Karpas-422 (cell line): ENCODE data around the gene CDK15. TPM values are rescaled to one million over a fixed set of nuclear protein-coding genes. Genes with fewer than 3 reads are reported as not detected.
"Not testable (repeated sequence)": the region's sequence is repeated elsewhere in the genome, so short reads cannot be mapped to it uniquely, and the experiment has no call there.

Experiments used
- DNase-seq: peaks from one replicate; pipeline ENCODE4 v3.0.0-alpha.2; 2015
- H2AFZ ChIP-seq: fragments of 200-600 bp; sonication (generic); 2 replicates; pipeline ENCODE4 v1.6.1; 2014; ENCODE audit warnings: antibody characterized with exemption, low read length, mixed read lengths
- H3K27ac ChIP-seq: fragments of 200-600 bp; sonication (generic); 2 replicates; pipeline ENCODE4 v1.5.1; 2014; ENCODE audit warnings: mild to moderate bottlenecking, low read length, moderate library complexity
- H3K27me3 ChIP-seq: fragments of 200-600 bp; sonication (generic); 2 replicates; pipeline ENCODE4 v1.6.1; 2014; ENCODE audit warnings: low read length, mixed read lengths
- H3K36me3 ChIP-seq: fragments of 200-600 bp; sonication (generic); 2 replicates; pipeline ENCODE4 v1.6.1; 2014; ENCODE audit warnings: low read length, mixed read lengths; ENCODE audit not compliant: insufficient read depth
- H3K4me1 ChIP-seq: fragments of 200-600 bp; sonication (generic); 2 replicates; pipeline ENCODE4 v1.6.1; 2014; ENCODE audit warnings: mild to moderate bottlenecking, low read length, mixed read lengths
- H3K4me2 ChIP-seq: fragments of 200-600 bp; sonication (generic); 2 replicates; pipeline ENCODE4 v1.6.1; 2014; ENCODE audit warnings: low read length, low read depth, mild to moderate bottlenecking; ENCODE audit not compliant: poor library complexity, severe bottlenecking
- H3K4me3 ChIP-seq: fragments of 200-600 bp; sonication (generic); 2 replicates; pipeline ENCODE4 v1.5.1; 2014; ENCODE audit warnings: mild to moderate bottlenecking, antibody characterized with exemption, low read length, mixed read lengths
- H3K79me2 ChIP-seq: fragments of 200-600 bp; sonication (generic); 2 replicates; pipeline ENCODE4 v1.6.1; 2014; ENCODE audit warnings: mild to moderate bottlenecking, low read length, mixed read lengths
- H3K9ac ChIP-seq: fragments of 200-600 bp; sonication (generic); 2 replicates; pipeline ENCODE4 v1.6.0; 2014; ENCODE audit warnings: low read length
- H3K9me2 ChIP-seq: fragments of 200-600 bp; sonication (generic), shearing (Covaris generic); replicated peaks from 2 replicates; pipeline ENCODE4 v1.6.0; 2014; ENCODE audit warnings: mild to moderate bottlenecking, low read length, moderate library complexity; ENCODE audit not compliant: insufficient read depth
- H3K9me3 ChIP-seq: fragments of 300-700, 200-600 bp; sonication (generic); 2 replicates; pipeline ENCODE4 v1.6.1; 2014; ENCODE audit warnings: low read length, mixed read lengths
- H4K20me1 ChIP-seq: fragments of 200-600 bp; sonication (generic); 2 replicates; pipeline ENCODE4 v1.6.1; 2014; ENCODE audit warnings: mild to moderate bottlenecking, antibody characterized with exemption, low read length, low read depth; ENCODE audit not compliant: insufficient read depth
- total RNA-seq: library from RNA; depleted of rRNA; stranded (reverse); fragments of >200 nt; shearing (Covaris generic); gene quantifications from 2 replicates; pipeline ENCODE4 v1.2.3, GENCODE V29; 2014; ENCODE audit warnings: low replicate concordance; rRNA removed

Gene CDK15
- not detected in 2 replicates for total RNA-seq

DNA sequence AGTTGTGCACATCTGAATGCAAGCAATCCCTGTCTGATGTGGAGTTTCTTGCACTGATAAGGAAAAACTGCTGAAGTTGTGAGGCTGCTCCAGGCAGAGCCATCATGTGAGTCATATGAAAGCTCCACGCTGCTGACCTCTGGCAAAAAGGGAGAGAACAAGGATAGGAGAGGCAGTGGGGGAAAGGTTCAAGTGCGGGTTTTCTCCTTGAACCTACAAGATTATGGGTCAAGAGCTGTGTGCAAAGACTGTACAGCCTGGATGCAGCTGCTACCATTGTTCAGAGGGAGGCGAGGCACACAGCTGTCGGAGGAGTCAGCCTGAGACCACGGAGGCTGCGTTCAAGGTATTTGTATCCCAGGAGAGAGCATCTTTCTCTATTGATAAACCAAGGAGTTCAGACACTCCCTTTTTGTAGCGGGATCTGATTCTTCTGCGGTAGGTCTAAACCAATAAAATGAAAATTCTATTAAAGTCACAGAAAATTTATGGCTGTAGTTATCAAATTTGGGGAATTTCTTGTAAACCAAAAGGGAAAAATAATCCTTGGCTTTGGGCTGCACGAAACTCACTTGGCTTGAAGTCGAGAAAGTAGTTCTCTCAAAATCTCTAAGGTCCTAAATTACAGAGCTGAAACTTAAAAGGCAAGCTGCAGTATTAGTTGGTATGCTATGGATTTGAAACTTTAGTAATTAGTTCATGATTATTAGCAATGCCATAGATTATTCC, at the start of gene CDK15:
Gene CDK15, plus strand, starts transcription at position 96 of the 729 bp plus-strand sequence. Its CDS starts 128 bp downstream, at position 224.
- Histone ChIP-seq H3K27me3 (no peaks in the 10 kb centered on the region), H3K27ac (no peak within 1 kb of the TSS), H3K9ac (no peak within 1 kb of the TSS), H3K79me2 (no peaks in the 10 kb centered on the region), H3K9me3 (no peaks in the 10 kb centered on the region), H3K9me2 (no peaks in the 10 kb centered on the region), H3K4me3 (no peak within 1 kb of the TSS), H3K4me1 (peaks cover 13% of the 10 kb centered on the region), H2AFZ (no peak within 1 kb of the TSS), H4K20me1 (no peaks in the 10 kb centered on the region), H3K4me2 (no peak within 1 kb of the TSS), H3K36me3 (no peaks in the 10 kb centered on the region)
- no peak for DNase-seq

DNA sequence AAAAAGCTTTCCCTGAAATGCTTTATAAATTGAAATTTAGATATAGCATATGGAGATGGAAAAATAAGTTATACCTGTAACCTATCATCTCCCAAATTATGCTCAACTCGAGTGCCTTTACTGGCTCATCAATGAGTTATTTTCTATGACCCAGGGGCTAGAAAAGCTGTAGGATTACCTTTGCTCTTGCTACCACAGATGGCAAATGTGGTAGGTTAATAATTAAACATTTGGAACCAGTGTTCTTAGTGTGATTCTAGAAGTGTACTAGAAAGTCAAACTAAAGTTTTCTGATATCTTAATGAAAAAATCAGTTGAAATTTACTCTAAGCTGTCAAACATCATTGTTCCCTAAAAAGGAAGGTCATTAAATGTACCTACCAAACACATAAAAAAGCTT, 48.1 kb upstream of the CDK15 start:
- no peak overlapping the region for H3K4me2 ChIP-seq
- no peaks in the 10 kb centered on the region for H3K9me3 ChIP-seq
- no peaks in the 10 kb centered on the region for H3K36me3 ChIP-seq
- no peak overlapping the region for H3K27ac ChIP-seq
- no peak overlapping the region for H3K9ac ChIP-seq
- H3K79me2 ChIP-seq: no peaks in the 10 kb centered on the region
- H3K9me2 ChIP-seq: no peaks in the 10 kb centered on the region
- H3K4me3 ChIP-seq: no peak overlapping the region
- H2AFZ ChIP-seq: no peak overlapping the region
- DNase-seq: no peak
- no peaks in the 10 kb centered on the region for H4K20me1 ChIP-seq
- no peaks in the 10 kb centered on the region for H3K27me3 ChIP-seq
- no peaks in the 10 kb centered on the region for H3K4me1 ChIP-seq

DNA sequence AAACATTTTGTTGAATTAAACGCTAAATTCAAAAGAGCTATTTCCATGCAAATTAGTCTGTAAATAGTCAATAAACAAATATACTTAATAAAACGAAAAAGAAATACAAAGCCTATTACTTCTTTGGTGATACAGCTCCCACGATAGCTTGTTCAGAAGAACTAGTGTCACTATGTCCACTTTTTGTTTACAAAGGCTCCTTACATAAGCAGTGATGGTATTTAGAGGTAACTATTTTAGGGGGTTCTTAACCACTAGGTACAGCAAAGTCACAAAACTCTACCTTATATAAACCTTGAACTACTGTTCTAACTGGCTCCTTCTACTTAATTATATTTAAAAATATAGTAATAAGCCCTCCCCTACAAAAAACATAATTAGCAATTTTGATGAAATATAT, 47.5 kb upstream of the CDK15 start:
- Histone ChIP-seq H3K4me2 (no peak overlapping the region), H3K79me2 (no peaks in the 10 kb centered on the region), H2AFZ (no peak overlapping the region), H4K20me1 (no peaks in the 10 kb centered on the region), H3K9me3 (no peaks in the 10 kb centered on the region), H3K27me3 (no peaks in the 10 kb centered on the region), H3K36me3 (no peaks in the 10 kb centered on the region), H3K4me1 (no peaks in the 10 kb centered on the region), H3K9ac (no peak overlapping the region), H3K9me2 (no peaks in the 10 kb centered on the region), H3K27ac (no peak overlapping the region), H3K4me3 (no peak overlapping the region)
- no peak for DNase-seq

DNA sequence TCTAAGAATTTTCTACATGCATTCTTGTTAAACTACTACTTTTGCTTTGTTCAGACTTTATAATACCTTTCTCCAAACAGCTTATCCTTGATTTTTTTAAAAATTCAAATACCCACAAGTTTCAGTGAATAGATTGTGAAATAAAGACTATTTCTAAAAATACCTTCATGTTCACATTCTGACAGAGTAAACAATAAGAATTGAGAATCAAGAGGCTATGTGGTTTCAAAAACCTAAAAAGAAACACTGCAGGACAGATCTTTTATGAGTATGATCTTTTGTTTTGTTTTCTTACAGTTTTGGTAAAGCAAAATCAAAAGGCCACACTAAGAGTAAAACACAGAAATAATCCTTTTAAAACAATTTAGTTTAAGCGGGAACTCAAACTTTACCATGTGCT, 46.8 kb upstream of the CDK15 start:
- Histone ChIP-seq H3K79me2 (no peaks in the 10 kb centered on the region), H4K20me1 (no peaks in the 10 kb centered on the region), H3K4me2 (no peak overlapping the region), H3K9me3 (no peaks in the 10 kb centered on the region), H2AFZ (no peak overlapping the region), H3K9me2 (no peaks in the 10 kb centered on the region), H3K4me3 (no peak overlapping the region), H3K4me1 (no peaks in the 10 kb centered on the region), H3K9ac (no peak overlapping the region), H3K27me3 (no peaks in the 10 kb centered on the region), H3K27ac (no peak overlapping the region), H3K36me3 (no peaks in the 10 kb centered on the region)
- no peak for DNase-seq

DNA sequence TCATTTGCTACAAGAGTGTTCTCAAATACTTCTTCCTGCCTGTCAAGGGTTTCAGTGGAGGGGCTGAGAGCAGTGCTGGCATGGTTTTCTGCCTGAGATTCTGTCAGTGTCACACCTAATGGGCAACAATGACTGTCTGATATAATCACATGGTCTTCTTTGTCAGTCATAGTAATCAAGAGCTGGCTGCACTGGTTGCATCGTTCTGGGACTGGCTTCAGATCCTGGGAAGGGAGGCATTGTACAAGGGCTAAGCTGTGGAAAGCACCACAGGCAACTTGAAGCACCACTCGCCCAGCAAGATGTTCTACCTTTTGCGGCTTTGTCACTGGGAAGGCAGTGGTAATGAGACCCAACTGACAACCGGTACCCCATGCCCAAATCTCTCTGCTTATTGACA, 45.2 kb upstream of the CDK15 start:
- Histone ChIP-seq H3K9me3 (no peaks in the 10 kb centered on the region), H3K4me3 (no peak overlapping the region), H3K9ac (no peak overlapping the region), H3K4me2 (no peak overlapping the region), H3K4me1 (no peaks in the 10 kb centered on the region), H4K20me1 (no peaks in the 10 kb centered on the region), H3K79me2 (no peaks in the 10 kb centered on the region), H3K27me3 (no peaks in the 10 kb centered on the region), H3K36me3 (no peaks in the 10 kb centered on the region), H3K27ac (no peak overlapping the region), H2AFZ (no peak overlapping the region), H3K9me2 (no peaks in the 10 kb centered on the region)
- no peak for DNase-seq

DNA sequence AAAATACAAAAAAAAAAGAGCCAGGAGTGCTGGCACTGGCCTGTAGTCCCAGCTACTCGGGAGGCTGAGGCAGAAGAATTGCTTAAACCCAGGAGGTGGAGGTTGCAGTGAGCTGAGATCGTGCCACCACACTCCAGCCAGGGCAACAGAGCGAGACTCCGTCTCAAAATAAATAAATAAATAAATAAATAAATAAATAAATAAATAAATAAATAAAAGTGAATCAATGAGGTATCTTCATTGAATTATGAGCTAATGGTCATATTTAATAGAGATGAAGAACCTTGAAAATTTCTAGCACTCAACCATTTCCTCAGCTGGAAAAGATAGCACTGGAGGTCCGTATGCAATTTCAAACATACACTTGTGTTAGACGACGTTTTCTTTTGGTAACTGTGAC, 41.9 kb upstream of the CDK15 start:
- H3K9ac ChIP-seq, H3K9me2 ChIP-seq, H3K4me1 ChIP-seq, H3K79me2 ChIP-seq, H2AFZ ChIP-seq, H3K4me3 ChIP-seq, H4K20me1 ChIP-seq, H3K9me3 ChIP-seq, DNase-seq, H3K36me3 ChIP-seq, H3K27ac ChIP-seq, H3K27me3 ChIP-seq, H3K4me2 ChIP-seq: not testable (repeated sequence)

DNA sequence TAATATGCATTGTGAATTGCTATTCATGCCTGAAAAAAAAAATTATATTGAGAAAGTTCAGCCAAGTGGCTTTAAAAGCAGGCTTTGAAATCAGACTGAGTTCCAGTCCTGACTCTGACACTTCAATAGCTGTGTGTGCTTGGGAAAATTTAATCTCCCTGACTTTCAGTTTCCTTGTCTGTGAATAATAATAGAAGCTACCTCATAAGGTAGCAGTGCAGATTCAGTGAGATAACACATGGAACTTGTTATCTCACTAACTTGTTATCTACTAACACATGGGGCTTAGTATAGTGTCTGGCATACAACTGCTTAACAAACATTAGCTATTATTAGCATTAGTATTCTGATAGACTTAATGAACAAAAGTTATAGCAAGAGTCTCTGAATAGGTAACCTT, 40.5 kb upstream of the CDK15 start:
- Histone ChIP-seq H3K79me2 (no peaks in the 10 kb centered on the region), H3K4me3 (no peak overlapping the region), H3K27me3 (no peaks in the 10 kb centered on the region), H3K27ac (no peak overlapping the region), H4K20me1 (no peaks in the 10 kb centered on the region), H3K36me3 (no peaks in the 10 kb centered on the region), H3K4me2 (no peak overlapping the region), H3K9ac (no peak overlapping the region), H3K9me2 (no peaks in the 10 kb centered on the region), H2AFZ (no peak overlapping the region), H3K4me1 (no peaks in the 10 kb centered on the region), H3K9me3 (no peaks in the 10 kb centered on the region)
- DNase-seq: no peak

DNA sequence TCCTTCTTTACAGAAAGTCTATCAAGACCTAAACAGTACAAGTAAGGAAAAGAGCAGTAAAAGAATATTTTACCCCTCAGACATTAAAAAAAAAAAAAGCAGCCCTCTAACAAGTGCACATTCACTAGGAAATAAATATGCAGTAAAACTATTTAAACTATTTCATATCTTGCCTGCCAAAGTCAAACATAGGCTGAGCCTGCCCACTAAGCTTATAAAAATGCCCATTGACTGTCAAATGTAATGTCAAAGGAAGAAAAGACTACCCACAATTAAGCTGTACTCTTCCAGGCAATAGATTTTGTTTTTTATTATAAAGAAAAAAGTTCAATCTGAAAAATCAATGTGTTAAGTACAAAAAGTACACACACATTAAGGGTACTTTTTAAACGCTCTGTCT, 37.4 kb upstream of the CDK15 start:
- Histone ChIP-seq H3K4me3 (no peak overlapping the region), H4K20me1 (no peaks in the 10 kb centered on the region), H3K27me3 (no peaks in the 10 kb centered on the region), H3K9me2 (no peaks in the 10 kb centered on the region), H3K9ac (no peak overlapping the region), H3K27ac (no peak overlapping the region), H2AFZ (no peak overlapping the region), H3K9me3 (no peaks in the 10 kb centered on the region), H3K4me2 (no peak overlapping the region), H3K4me1 (peaks cover 7% of the 10 kb centered on the region), H3K36me3 (no peaks in the 10 kb centered on the region), H3K79me2 (no peaks in the 10 kb centered on the region)
- no peak for DNase-seq
